ENCODE measurements around the gene AKAP5.

Gene AKAP5

DNA sequence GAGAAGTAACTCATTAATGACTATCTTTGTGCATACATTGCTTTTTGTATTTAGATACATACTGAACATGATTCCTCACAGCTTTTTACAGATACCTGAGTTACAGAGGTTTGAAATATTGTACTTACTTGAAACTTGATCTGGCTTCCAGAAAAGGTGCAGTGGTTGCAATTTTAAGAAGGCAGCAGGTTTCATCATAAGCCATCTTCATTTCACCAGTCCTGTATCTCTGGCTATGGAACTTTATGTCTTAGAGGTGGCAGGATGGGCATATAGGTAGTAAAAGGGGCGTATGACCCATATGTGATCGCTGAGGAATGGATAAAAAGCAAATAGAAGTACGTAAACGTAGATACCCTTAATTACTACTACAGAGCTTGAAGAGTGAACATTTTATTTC is 52.9 kb downstream of the AKAP5 start:
- TF ChIP-seq, protein P1, sequence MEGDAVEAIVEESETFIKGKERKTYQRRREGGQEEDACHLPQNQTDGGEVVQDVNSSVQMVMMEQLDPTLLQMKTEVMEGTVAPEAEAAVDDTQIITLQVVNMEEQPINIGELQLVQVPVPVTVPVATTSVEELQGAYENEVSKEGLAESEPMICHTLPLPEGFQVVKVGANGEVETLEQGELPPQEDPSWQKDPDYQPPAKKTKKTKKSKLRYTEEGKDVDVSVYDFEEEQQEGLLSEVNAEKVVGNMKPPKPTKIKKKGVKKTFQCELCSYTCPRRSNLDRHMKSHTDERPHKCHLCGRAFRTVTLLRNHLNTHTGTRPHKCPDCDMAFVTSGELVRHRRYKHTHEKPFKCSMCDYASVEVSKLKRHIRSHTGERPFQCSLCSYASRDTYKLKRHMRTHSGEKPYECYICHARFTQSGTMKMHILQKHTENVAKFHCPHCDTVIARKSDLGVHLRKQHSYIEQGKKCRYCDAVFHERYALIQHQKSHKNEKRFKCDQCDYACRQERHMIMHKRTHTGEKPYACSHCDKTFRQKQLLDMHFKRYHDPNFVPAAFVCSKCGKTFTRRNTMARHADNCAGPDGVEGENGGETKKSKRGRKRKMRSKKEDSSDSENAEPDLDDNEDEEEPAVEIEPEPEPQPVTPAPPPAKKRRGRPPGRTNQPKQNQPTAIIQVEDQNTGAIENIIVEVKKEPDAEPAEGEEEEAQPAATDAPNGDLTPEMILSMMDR (IDR thresholded peaks at IDR 0.05; ENCODE audit: extremely low read depth, insufficient read depth, missing control alignments), result no peak
- DNase-seq (ENCODE audit: low spot score), result no peak
- in situ Hi-C loops (cut with MboI; ENCODE audit: low pct_unique_long_range_greater_than_20kb, low sequenced_read_pairs, unreplicated experiment), result no loop called here

DNA sequence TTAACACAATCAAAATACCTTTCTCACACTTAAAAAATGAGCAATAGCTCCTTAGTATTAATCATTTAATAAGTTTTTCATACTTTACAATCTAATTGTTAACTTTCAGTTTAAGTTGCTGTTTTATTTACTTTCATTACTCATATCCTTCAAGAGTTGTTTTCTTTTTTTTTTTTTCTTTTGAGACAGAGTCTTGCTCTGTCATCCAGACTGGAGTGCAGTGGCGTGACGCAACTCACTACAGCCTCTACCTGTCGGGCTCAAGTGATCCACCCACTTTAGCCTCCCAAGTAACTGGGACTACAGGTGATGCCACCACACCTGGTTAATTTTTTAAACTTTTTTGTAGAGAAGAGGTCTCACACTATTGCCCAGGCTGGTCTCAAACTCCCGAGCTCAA is 55.4 kb downstream of the AKAP5 start:
- TF ChIP-seq, protein P1 (IDR thresholded peaks at IDR 0.05; ENCODE audit: extremely low read depth, insufficient read depth, missing control alignments), result no peak
- in situ Hi-C loops (cut with MboI; ENCODE audit: low pct_unique_long_range_greater_than_20kb, low sequenced_read_pairs, unreplicated experiment), result no loop called here
- no peak for DNase-seq (ENCODE audit: low spot score)

DNA sequence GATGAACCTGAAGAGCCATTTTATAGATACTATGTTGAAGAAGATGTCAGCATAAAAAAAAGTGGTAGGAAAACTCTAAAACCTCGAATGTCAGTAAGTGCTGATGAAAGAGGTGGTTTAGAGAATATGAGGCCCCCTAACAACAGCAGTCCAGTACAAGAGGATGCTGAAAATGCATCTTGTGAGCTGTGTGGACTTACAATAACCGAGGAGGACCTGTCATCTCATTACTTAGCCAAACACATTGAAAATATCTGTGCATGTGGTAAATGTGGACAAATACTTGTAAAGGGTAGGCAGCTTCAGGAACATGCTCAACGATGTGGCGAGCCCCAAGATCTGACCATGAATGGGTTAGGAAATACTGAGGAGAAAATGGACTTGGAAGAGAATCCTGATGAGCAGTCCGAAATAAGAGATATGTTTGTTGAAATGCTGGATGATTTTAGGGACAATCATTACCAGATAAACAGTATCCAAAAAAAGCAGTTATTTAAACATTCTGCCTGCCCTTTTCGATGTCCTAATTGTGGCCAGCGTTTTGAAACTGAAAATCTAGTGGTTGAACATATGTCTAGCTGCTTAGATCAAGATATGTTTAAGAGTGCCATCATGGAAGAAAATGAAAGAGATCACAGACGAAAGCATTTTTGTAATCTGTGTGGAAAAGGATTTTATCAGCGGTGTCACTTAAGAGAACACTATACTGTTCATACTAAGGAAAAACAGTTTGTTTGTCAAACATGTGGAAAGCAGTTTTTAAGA is 57.5 kb downstream of the AKAP5 start:
- TF ChIP-seq, protein P1 (IDR thresholded peaks at IDR 0.05; ENCODE audit: extremely low read depth, insufficient read depth, missing control alignments), result no peak
- DNase-seq (ENCODE audit: low spot score), result no peak
- in situ Hi-C loops (cut with MboI; ENCODE audit: low pct_unique_long_range_greater_than_20kb, low sequenced_read_pairs, unreplicated experiment), result no loop called here

Data from GM13977 (cell line).